Inflammatory macrophage treated with lipopolysaccharide for 1 hour (primary cell): Measurements from ENCODE around the gene SMPDL3B.

Experiments used
- DNase-seq, 2 donors: peaks; one replicate each; pipeline ENCODE4 v3.0.0-alpha.2; 2020 to 2022

The SMPDL3B gene

GRCh38 chr1:27934818-27935549, at the start of gene SMPDL3B:
SMPDL3B (plus strand) TSS chr1:27935000; CDS start chr1:27935184, 184 bp downstream.
- no peak for DNase-seq

DNA sequence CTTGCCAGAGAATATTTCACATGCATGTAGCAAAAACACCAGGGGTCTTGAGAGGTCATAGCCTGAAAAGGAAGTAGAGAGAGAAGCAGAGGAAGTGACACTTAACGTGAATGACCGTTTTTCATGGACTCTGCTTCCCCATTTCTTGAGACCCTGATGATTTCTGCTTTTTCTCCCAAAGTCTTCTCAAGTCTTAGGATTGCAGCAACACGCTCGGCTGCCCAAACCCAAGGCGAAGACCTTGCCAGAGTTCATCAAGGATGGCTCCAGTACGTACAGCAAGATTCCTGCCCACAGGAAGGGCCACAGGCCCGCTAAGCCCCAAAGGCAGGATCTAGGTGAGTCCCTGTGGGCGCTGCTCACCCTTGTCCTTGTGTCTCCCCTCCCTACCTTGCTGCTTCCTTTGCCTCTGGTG, 49.7 kb upstream of the SMPDL3B start:
- peak; percentile 85 to 91 for DNase-seq

GRCh38 chr1:27885621-27886352, 49.0 kb upstream of the SMPDL3B start:
- peak; percentile 94 to 98 for DNase-seq

GRCh38 chr1:27886353-27886679, 48.5 kb upstream of the SMPDL3B start:
- DNase-seq = no peak

DNA sequence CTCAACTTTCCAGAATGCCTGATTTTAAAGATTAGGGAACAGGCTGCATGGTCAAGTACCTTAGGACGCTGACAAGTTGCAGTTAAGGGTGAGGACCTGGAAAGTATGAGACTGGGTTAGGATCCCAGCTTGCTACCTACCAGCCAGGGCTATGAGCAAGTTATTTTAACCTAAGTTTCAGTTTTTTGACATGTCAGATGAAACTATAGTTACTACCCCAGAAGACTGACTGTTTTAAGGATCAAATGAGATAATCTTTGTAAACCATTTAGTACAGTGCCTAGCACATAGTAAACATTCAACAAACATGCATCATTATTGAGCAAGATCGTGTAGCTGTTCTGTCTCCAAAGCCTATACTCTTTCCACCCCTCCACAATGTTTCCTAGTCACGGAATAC, 48.1 kb upstream of the SMPDL3B start:
- no peak for DNase-seq

DNA sequence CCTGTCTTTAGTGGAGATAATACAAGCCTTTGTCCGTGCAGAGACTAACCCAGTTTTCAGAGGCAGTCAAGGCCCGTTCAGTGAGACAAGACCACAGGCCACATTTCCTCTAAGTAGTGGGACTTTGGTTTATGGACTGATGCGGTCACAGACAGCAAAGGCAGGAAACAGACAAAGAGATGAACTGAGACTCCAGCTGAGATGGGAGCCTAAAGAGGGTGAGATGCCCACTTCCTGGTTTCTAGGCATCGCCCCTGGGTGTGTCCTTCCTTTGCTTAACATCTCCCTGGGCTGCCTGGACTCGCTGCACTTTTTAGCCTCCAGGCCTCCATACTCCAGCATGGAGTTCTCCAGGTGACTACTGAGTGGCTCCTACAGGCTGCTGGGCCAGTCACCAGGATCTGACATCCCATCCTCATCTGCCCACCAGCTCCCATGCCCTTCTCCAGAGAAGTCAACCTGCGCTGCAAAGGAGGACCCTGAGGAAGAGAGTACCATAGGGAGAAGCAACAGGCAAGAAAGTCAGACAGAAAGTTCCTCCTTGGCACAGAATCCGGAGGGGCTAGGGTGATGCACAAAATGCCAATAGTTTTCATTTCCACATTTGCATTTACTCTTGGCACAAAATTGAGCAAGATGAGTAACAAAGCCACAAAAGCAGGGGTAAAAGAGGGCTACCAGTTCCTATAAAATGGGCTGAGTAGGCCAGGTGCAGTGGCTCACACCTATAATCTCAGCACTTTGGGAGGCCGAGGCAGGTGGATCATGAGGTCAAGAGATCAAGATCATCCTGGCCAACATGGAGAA, 47.4 kb upstream of the SMPDL3B start:
- DNase-seq = no peak

- DNase-seq = no peak
Measured at GRCh38 chr1:27889506-27889905, 45.3 kb upstream of the SMPDL3B start.

DNA sequence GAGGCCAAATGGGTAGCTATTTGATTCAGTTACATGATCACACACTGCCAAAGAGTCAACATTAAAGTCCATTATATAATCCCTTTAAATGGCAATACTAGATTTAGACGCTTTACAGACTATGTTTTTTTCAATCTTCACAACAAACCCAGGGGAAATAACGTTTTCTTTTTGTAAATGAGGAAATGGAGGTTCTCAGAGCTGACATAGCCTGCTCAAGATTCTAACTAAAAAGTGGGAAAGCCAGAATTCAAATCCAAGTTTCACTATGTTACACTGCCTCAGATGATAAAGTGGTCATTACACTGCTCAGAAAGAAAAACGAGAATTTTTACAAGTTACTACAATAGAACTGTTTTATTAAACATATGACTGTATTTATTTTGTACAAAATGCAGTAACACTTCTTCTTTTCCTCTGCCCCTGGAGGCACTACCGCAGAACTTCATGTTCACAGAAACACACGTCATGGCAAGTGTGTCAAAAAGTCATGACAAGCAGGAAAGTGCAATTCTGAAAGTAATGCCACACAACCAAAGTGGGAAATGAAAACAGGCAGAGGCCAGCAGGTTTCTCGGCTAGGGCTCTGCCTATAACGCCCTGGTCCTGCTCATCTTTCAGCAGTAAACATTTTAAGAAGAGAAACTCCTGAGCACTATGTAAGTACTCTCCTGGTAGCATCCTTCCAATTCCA, 43.5 kb upstream of the SMPDL3B start:
- DNase-seq = peak; percentile 81 to 83

DNA sequence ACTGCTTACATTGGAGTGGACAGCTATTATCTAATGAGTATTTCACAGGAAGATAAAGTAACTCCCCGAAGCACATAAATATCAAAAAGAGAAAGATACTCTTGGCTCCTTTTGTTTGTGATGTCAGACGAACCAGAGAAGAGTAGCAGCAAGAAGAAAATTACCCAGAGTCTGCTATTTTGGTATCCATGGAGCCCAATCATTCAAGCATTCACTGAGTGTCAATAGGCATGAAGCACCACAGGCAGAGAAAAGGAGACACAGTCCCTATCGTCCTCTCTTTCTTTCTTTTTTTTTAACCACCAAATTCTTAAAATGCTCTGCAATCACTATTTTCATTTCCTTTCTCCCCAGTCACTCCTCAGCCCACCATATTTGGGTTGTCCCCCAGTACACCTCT, 40.3 kb upstream of the SMPDL3B start:
- DNase-seq = no peak

- no peak for DNase-seq
Measured at GRCh38 chr1:27906759-27907158, 28.0 kb upstream of the SMPDL3B start.

- no peak for DNase-seq
Measured at GRCh38 chr1:27912429-27912828, 22.4 kb upstream of the SMPDL3B start.

DNA sequence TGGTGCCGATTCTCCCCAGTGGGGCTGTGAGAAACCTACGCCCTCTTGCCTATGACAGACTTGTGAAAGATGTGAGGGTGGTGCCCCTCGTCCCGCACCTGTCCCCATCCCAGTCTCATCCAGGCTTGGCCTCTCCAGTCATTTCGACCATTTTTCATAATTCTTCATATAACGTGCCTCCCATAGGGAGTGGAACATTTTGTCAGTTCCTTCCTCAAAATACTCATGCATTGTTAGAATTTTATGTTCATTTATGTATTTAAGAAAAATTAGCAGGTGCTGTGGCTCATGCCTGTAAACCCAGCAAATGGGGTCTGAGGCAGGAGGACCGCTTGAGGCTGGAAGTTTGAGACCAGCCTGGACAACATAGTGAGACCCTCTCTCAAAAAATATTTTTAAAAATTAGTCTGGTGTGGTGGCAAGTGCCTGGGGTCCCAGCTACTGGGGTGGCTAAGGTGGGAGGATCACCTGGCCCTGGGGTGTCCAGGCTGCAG, 19.7 kb upstream of the SMPDL3B start:
- no peak for DNase-seq

DNA sequence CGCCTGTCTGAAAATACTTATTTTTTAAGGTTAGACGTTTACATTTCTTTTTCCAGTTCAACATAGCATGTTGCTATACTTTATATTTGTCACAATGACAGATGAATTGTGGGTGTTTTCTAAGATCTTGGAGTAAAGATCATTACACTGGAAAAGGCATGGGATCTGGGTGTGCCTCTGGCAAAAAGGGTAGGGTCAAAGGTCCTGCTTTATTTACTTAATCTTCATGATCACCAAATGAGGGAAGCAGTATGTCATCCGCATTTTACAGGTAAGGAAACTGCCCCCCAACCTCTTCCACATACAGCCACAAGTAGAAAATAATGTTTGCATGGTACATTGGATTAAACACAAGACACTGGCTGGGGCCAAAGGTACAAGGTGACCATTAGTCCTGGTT, 12.5 kb upstream of the SMPDL3B start:
- no peak for DNase-seq

GRCh38 chr1:27928216-27928954, 6.4 kb upstream of the SMPDL3B start:
- DNase-seq = no peak

- no peak for DNase-seq
Measured at GRCh38 chr1:27931184-27931583, 3.6 kb upstream of the SMPDL3B start.

DNA sequence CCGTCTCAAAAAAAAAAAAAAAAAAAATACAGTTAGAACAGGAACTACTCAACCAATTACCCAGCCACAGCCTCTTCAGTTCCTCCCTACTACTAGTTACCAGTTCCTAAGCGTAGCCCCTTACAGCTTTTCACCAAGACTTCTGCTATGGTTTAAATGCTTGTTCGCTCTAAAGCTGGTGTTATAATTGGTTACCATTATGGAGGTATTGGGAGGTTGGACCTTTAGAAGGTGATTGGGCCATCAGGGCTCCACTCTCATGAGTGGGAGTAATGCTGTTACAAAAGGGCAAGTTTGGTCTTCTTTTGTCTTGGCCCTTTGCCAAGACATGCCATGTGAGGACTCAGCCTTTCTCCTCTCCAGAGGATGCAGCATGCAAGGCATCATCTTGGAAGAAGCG, 3.0 kb upstream of the SMPDL3B start:
- peak; percentile 59 to 61 for DNase-seq

DNA sequence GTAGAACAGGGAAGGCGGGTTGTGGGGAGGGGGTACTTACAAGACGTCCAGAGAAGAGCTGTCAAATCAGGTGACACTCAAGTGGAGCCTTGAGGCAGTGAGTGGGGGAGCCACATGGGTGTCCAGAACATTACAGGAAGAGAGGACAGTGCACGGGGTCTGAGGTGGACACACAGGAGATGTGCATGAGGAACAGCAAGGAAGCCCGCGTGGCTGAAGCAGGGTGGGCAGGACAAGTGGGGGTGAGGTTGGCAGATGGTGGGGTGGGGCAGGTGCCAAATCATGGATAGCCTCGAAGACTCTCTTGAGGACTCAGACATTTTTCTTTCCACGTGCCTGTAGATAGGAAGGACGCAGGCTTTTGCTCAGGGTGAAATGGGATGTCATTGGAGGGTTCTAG, 921 bp downstream of the SMPDL3B start:
- DNase-seq = no peak

GRCh38 chr1:27936370-27936769, 1.6 kb downstream of the SMPDL3B start:
- no peak for DNase-seq

DNA sequence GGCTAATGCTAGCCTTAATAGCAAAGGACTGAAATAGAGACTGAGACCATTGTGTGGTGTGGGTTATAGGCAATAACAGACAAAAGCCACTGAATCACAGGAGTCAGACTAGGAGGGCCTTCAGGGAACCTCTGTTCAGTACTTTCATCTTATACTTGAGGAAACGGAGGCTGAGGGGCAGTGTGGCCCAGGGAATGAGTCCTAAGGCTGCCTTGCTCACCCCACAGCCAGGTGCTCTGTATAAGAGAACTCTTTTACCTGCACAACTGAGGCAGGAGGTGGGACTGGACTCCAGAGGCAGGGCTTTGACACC, 2.7 kb downstream of the SMPDL3B start:
- no peak for DNase-seq

DNA sequence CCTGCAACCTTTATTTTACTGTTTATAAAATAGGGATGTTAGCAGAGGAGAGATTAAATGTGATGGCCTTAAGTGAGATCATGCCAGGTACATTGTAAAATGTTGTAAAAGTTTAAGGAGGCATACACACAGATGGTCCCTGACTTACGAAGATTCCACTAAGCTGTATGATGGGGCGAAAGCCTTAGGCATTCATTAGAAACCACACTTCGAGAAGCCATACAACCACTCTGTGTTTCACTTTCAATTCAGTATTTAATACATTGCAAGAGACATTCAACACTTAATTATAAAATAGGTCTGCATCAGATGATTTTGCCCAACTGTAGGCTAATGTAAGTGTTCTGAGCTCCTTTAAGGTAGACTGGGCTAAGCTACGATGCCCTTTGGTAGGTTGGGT, 3.7 kb downstream of the SMPDL3B start:
- DNase-seq = no peak

DNA sequence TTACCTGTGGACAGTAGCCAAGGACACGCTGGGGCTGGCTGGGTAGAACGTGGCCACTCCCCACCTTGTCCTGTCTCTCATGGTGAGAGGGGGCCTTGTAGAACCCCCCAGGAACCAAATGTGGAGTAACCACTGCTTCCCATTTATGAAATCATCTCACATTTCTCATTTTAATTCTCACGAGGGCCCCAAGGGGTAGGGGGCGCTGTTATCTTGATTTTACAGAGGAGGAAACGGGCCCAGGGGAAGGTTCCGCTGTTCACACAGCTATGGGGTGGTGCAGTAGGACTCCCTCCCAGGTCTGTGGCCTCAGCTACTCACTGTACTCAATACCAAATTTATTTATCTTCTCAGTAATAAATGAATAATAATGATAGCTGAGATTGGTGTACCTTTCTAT, 5.5 kb downstream of the SMPDL3B start:
- DNase-seq = peak; percentile 44 to 87

DNA sequence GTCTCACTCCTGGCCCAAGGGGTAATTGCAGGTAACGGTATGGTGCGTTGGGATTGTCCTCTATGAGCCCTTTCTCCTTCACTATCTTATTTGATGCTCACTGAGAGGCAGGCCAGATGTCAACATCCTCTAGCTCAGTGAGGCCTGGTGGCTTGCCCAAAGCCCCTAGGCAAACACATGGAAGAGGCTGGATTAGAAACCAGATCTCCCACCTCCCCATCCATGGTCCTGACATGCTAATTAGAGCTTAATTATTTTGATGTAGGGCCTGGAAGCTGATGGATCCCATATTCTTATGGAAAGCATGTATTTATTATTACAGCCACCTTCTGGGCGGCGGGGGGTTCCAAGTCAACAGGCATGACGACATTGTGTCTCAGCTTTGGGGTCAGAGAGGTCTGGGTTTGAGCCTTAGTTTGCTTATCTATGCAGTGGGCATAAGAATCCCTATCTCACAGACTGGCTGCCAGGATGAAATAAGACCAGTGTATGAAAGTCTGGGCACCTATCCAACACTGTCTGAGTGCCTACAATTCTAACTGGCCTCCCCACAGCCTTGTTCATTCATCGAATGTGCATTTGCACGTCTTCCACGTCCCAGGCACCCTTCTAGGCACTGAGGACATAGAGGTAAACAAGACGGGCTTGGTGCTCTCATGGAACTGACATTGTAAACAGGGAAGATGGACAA, 6.2 kb downstream of the SMPDL3B start:
- no peak for DNase-seq
